ENCODE data around the gene HNRNPH1.

DNA sequence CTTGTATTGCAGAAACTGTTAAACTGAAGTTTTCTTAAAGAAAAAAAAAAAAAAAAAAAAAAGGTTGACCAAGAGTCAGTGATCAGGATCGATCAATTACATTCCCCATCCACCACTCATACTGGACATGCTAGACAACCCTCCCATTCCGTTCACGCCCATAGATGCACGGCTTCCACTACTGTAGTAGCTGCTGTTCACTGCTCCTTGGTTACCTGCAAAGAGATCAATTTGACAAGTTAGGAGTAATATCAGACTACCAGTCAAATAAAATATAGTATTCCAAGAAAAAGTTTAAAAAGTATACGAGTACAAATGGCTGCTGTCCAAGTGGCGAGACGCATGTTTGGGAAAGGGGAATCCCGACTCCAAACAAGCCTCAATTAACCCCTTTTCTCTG is 8.7 kb downstream of the HNRNPH1 start:
- TF ChIP-seq, protein P1, sequence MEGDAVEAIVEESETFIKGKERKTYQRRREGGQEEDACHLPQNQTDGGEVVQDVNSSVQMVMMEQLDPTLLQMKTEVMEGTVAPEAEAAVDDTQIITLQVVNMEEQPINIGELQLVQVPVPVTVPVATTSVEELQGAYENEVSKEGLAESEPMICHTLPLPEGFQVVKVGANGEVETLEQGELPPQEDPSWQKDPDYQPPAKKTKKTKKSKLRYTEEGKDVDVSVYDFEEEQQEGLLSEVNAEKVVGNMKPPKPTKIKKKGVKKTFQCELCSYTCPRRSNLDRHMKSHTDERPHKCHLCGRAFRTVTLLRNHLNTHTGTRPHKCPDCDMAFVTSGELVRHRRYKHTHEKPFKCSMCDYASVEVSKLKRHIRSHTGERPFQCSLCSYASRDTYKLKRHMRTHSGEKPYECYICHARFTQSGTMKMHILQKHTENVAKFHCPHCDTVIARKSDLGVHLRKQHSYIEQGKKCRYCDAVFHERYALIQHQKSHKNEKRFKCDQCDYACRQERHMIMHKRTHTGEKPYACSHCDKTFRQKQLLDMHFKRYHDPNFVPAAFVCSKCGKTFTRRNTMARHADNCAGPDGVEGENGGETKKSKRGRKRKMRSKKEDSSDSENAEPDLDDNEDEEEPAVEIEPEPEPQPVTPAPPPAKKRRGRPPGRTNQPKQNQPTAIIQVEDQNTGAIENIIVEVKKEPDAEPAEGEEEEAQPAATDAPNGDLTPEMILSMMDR (IDR thresholded peaks at IDR 0.05) = no peak
- TF ChIP-seq EP300 (IDR thresholded peaks at IDR 0.05) = no peak
